Measurements from ENCODE around the gene IDH3A.

IDH3A gene

DNA sequence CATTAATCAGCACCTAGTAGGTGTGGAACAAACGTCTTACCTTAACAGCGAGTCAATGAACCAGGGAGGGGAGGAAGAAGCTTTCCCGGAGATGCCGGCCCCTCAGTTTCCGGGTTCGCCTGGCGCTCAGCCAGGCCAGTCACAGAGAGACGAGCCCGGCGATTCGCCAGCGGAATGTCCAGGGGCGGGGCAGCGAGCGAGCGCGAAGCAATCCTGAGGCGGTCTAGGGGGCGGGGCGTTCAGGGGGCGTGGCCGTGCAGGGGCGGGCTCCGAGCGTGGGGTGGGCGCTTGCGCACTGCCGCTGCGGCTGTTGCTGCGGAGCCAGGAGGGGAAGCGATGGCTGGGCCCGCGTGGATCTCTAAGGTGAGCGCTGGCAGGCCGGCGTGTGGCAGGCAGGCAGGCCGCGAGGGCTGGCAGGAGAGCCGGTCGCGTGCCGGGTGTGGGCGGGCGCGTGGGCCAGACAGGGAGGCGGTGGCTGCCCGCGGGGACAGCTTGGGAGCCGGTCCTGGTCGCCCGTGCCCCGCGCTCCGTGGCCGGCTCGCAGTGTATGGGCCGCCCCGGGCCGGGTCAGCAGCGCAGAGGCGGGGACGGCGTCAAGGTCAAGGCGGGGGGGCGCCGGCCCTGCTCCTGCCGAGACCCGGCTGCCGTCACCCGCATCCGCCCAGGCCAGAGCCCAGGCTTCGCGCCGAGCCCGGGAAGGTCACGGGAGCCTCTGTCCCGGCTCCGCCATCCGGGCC, at the start of gene IDH3A:
IDH3A (plus strand) TSS at position 295 of the 737 bp plus-strand sequence; CDS start at position 337, 42 bp downstream.
- Histone ChIP-seq H3K9me3 (ENCODE audit: control insufficient read depth in 2 of 2, low read length in 2 of 2) (no peaks in the 10 kb centered on the region), H3K4me1 (ENCODE audit: control insufficient read depth in 2 of 2, insufficient read depth in 2 of 2, low read length in 2 of 2) (peaks cover 13 to 22% of the 10 kb centered on the region in 2 donors), H3K27ac (ENCODE audit: low read depth in 2 of 2, low read length in 2 of 2) (peak within 1 kb of the TSS; percentile 78 to 88), H3K27me3 (ENCODE audit: control insufficient read depth in 2 of 2, insufficient read depth in 2 of 2, low read length in 2 of 2) (no peaks in the 10 kb centered on the region), H3K4me3 (ENCODE audit: low read length in 2 of 2) (peak within 1 kb of the TSS; percentile 77 to 85), H3K9ac (ENCODE audit: low read depth in 1 of 2, low read length in 2 of 2) (peak within 1 kb of the TSS; percentile 70 to 89), H3K36me3 (ENCODE audit: control insufficient read depth in 2 of 2, insufficient read depth in 2 of 2, low read length in 2 of 2) (peaks cover 0 to 3% of the 10 kb centered on the region in 2 donors)

DNA sequence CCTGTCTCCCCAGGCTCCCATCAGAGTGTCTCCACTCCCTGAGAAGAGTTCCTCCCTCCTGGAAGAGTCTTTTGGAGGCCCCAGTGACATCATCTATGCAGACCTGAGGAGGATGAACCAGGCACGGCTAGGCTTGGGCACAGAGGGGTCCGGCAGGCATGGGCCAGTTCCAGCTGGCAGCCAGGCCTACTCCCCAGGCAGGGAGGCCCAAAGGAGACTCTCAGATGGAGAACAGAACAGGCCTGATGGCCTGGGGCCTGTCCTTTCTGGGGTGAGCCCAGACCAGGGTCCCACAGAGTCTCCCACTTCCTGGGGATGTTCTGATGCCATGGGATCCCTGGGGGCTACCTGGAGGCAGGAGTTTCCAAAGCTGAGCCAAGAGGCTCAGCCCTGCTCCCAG, 48.3 kb upstream of the IDH3A start:
- H3K27me3 ChIP-seq (ENCODE audit: control insufficient read depth in 2 of 2, insufficient read depth in 2 of 2, low read length in 2 of 2), result no peaks in the 10 kb centered on the region
- no peaks in the 10 kb centered on the region for H3K36me3 ChIP-seq (ENCODE audit: control insufficient read depth in 2 of 2, insufficient read depth in 2 of 2, low read length in 2 of 2)
- peaks cover 0 to 10% of the 10 kb centered on the region in 2 donors for H3K4me1 ChIP-seq (ENCODE audit: control insufficient read depth in 2 of 2, insufficient read depth in 2 of 2, low read length in 2 of 2)
- H3K4me3 ChIP-seq (ENCODE audit: low read length in 2 of 2), result no peak overlapping the region
- no peak overlapping the region for H3K27ac ChIP-seq (ENCODE audit: low read depth in 2 of 2, low read length in 2 of 2)
- no peak overlapping the region for H3K9ac ChIP-seq (ENCODE audit: low read depth in 1 of 2, low read length in 2 of 2)
- H3K9me3 ChIP-seq (ENCODE audit: control insufficient read depth in 2 of 2, low read length in 2 of 2), result no peaks in the 10 kb centered on the region

DNA sequence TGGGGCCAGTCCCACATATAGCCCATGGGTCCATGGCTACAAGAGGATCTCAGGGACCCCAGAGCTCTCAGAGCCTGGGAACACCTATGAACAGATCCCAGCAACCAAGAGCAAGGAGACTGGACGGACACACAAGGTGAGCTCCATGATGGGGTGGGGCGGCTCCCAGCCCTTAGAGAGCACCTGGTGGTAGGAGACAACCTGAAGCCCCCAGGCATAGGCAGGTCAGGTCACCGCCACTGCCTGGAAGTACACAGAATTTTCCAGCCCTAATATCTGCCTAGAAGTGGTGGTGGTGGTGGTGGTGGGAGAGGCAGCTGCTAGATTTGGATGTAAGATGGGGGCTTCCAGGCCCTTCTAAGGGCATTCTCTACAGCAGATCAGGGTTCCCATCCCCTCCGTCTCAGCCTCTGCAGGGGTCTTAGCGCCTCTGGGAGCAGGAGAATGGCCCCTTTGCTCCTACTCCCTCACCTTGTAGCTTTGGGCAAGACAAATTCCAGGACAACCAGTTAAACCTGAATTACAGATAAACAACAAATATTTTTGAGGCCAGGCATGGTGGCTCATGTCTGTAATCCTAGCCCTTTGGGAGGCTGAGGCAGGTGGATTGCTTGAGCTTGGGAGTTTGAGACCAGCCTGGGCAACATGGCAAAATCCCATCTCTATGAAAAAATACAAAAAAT, 47.6 kb upstream of the IDH3A start:
- no peaks in the 10 kb centered on the region for H3K27me3 ChIP-seq (ENCODE audit: control insufficient read depth in 2 of 2, insufficient read depth in 2 of 2, low read length in 2 of 2)

DNA sequence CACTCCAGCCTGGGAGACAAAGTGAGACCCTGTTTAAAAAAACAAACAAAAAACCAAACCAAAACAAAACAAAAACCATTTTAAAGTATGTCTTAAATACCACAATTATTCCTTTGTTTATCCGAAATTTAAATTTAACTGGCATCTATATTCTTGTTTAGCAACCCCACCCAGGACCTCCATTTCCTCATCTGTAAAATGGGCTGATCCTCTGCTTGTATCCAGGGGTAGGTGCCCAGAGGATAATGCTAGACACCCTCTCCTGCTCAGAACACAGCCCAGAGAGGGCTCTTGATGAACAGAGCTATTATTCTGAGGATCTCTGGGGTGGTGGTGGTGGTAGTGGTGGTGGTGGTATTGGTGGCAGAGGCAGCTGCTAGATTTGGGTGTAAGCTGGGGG, 47.0 kb upstream of the IDH3A start:
- Histone ChIP-seq H3K27ac (ENCODE audit: low read depth in 2 of 2, low read length in 2 of 2) (no peak overlapping the region), H3K36me3 (ENCODE audit: control insufficient read depth in 2 of 2, insufficient read depth in 2 of 2, low read length in 2 of 2) (no peaks in the 10 kb centered on the region), H3K4me1 (ENCODE audit: control insufficient read depth in 2 of 2, insufficient read depth in 2 of 2, low read length in 2 of 2) (peaks cover 0 to 10% of the 10 kb centered on the region in 2 donors), H3K9ac (ENCODE audit: low read depth in 1 of 2, low read length in 2 of 2) (no peak overlapping the region), H3K27me3 (ENCODE audit: control insufficient read depth in 2 of 2, insufficient read depth in 2 of 2, low read length in 2 of 2) (no peaks in the 10 kb centered on the region), H3K4me3 (ENCODE audit: low read length in 2 of 2) (no peak overlapping the region), H3K9me3 (ENCODE audit: control insufficient read depth in 2 of 2, low read length in 2 of 2) (no peaks in the 10 kb centered on the region)

More for the DNA sequence above, 47.6 kb upstream of the IDH3A start:
- H3K4me1 ChIP-seq (ENCODE audit: control insufficient read depth in 2 of 2, insufficient read depth in 2 of 2, low read length in 2 of 2), result peaks cover 0 to 10% of the 10 kb centered on the region in 2 donors
- no peak overlapping the region for H3K27ac ChIP-seq (ENCODE audit: low read depth in 2 of 2, low read length in 2 of 2)
- no peaks in the 10 kb centered on the region for H3K9me3 ChIP-seq (ENCODE audit: control insufficient read depth in 2 of 2, low read length in 2 of 2)
- H3K9ac ChIP-seq (ENCODE audit: low read depth in 1 of 2, low read length in 2 of 2), result no peak overlapping the region
- H3K36me3 ChIP-seq (ENCODE audit: control insufficient read depth in 2 of 2, insufficient read depth in 2 of 2, low read length in 2 of 2), result no peaks in the 10 kb centered on the region
- no peak overlapping the region for H3K4me3 ChIP-seq (ENCODE audit: low read length in 2 of 2)

DNA sequence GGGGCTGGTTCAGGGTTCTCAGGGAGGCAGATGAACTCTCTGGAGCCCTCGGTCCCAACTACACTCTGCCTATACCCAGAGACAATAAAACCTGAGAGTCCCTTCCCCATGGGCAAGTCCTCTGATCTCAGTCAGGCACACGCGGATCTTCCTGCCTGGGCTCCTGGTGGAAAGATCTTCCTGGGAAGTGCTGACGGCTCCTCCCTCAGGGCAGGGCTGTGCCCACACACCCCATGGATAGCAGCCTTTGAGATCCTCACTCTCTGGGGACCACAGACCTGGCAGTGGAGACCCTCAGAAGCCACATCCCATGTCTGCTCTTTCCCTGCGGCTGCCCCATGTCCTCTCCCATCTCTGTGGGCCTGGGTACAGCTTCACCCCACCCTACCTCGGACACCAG, 46.4 kb upstream of the IDH3A start:
- peak overlapping the region in 1 of 2 donors; percentile 67 for H3K27ac ChIP-seq (ENCODE audit: low read depth in 2 of 2, low read length in 2 of 2)
- H3K27me3 ChIP-seq (ENCODE audit: control insufficient read depth in 2 of 2, insufficient read depth in 2 of 2, low read length in 2 of 2), result no peaks in the 10 kb centered on the region
- no peaks in the 10 kb centered on the region for H3K36me3 ChIP-seq (ENCODE audit: control insufficient read depth in 2 of 2, insufficient read depth in 2 of 2, low read length in 2 of 2)
- H3K9ac ChIP-seq (ENCODE audit: low read depth in 1 of 2, low read length in 2 of 2), result no peak overlapping the region
- H3K9me3 ChIP-seq (ENCODE audit: control insufficient read depth in 2 of 2, low read length in 2 of 2), result no peaks in the 10 kb centered on the region
- H3K4me1 ChIP-seq (ENCODE audit: control insufficient read depth in 2 of 2, insufficient read depth in 2 of 2, low read length in 2 of 2), result peaks cover 0 to 10% of the 10 kb centered on the region in 2 donors
- H3K4me3 ChIP-seq (ENCODE audit: low read length in 2 of 2), result no peak overlapping the region

DNA sequence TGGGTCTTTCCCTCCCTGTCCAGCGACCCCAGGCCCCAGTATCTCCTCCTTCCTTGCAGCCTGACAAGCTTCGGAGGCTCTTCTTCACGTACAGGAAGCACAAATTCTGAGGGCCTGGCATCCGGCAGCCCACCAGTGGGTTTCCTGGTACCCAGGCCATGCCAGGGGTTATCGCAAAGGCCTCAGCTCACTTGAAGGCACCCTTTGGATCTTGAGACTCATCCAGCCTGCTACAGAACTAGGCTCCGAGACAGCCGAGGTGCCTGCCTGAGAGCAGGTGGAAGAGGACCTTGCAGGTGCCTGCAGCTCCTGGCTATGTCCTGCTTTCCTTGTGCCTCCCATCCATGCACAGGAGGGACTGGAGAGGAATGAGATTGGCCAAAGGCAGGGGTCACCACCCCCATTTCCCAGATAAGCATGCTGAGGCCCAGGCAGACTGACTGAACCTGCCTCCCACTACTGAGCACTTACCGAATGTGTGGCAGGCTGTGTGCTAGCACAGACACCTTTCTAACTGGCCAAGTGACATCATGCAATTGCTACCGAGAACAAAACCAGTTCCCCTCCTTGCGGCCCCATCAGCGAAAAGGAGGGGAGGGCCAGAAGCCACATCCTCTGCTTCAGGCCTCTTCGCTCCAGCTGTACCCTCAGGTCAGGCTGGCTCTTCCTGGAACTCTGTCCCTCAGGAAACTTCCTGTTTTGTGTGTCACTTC, 45.6 kb upstream of the IDH3A start:
- Histone ChIP-seq H3K4me1 (ENCODE audit: control insufficient read depth in 2 of 2, insufficient read depth in 2 of 2, low read length in 2 of 2) (peaks cover 0 to 10% of the 10 kb centered on the region in 2 donors), H3K27me3 (ENCODE audit: control insufficient read depth in 2 of 2, insufficient read depth in 2 of 2, low read length in 2 of 2) (no peaks in the 10 kb centered on the region), H3K9me3 (ENCODE audit: control insufficient read depth in 2 of 2, low read length in 2 of 2) (no peaks in the 10 kb centered on the region), H3K27ac (ENCODE audit: low read depth in 2 of 2, low read length in 2 of 2) (peak overlapping the region in 1 of 2 donors; percentile 67), H3K4me3 (ENCODE audit: low read length in 2 of 2) (no peak overlapping the region), H3K36me3 (ENCODE audit: control insufficient read depth in 2 of 2, insufficient read depth in 2 of 2, low read length in 2 of 2) (no peaks in the 10 kb centered on the region), H3K9ac (ENCODE audit: low read depth in 1 of 2, low read length in 2 of 2) (peak overlapping the region in 1 of 2 donors; percentile 24)

DNA sequence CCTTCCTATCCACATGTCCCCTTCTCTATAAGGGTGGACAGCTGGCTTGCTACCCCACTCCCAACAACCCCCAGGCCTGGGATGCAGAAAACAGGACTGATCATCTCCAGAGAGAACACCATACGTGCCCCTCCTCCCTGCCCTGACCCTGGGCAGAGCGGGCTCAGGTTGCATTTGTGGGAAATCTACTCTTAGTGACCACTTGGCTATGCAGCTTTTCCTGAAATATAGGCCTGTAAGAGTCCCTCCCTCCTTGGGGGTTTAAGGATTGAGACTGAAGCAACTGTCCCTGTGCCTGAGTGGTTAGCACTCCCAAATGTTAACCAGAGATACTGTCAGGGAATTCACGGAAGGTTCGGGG, 45.1 kb upstream of the IDH3A start:
- Histone ChIP-seq H3K4me3 (ENCODE audit: low read length in 2 of 2) (no peak overlapping the region), H3K9me3 (ENCODE audit: control insufficient read depth in 2 of 2, low read length in 2 of 2) (no peaks in the 10 kb centered on the region), H3K27ac (ENCODE audit: low read depth in 2 of 2, low read length in 2 of 2) (peak overlapping the region in 1 of 2 donors; percentile 43), H3K36me3 (ENCODE audit: control insufficient read depth in 2 of 2, insufficient read depth in 2 of 2, low read length in 2 of 2) (no peaks in the 10 kb centered on the region), H3K4me1 (ENCODE audit: control insufficient read depth in 2 of 2, insufficient read depth in 2 of 2, low read length in 2 of 2) (peaks cover 0 to 10% of the 10 kb centered on the region in 2 donors), H3K27me3 (ENCODE audit: control insufficient read depth in 2 of 2, insufficient read depth in 2 of 2, low read length in 2 of 2) (no peaks in the 10 kb centered on the region), H3K9ac (ENCODE audit: low read depth in 1 of 2, low read length in 2 of 2) (no peak overlapping the region)

DNA sequence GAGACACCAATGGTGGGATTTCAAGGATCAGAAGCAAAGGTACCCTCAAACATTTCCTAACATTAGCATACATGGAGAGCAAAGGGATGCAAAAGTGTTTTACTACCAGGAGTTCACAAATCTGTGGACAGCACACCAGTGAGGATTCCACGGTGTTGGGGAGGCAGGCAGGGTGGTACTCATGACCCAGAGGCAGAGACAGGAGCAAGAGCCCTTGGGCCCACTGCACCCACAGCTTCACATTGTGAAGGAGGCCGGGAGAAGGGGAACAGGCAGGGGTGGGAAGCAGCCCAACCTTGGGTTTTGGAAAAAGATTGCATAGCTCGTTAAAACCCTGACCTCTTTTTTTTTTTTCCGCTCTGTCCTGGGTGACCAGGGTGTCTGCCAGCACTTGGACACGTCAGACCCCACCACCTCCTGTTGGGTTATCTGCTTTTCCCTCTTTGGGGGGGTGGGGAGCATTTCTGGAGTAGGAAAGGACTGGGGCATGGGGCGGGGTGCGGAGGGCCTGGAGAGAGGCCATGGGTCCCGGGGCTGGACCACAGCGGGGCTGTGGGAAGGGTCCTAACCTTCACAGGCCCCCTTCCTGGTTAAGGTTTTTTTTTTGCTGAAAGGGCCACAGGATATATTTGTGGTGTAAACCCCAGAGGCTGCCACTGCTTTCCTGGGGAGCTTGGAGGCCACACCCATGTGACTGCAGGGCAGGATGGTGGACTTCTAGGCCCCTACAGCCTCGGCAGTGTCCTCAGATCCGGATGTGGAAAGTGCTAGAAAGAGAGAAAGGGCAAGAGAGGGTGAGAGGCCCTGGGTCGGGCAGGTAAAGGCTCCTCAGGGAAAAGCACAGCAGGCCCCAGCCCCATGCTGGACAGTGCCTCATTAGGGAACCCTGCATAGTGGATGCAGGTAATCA, 44.3 kb upstream of the IDH3A start:
- Histone ChIP-seq H3K36me3 (ENCODE audit: control insufficient read depth in 2 of 2, insufficient read depth in 2 of 2, low read length in 2 of 2) (no peaks in the 10 kb centered on the region), H3K4me1 (ENCODE audit: control insufficient read depth in 2 of 2, insufficient read depth in 2 of 2, low read length in 2 of 2) (peaks cover 0 to 10% of the 10 kb centered on the region in 2 donors), H3K4me3 (ENCODE audit: low read length in 2 of 2) (no peak overlapping the region), H3K27me3 (ENCODE audit: control insufficient read depth in 2 of 2, insufficient read depth in 2 of 2, low read length in 2 of 2) (no peaks in the 10 kb centered on the region), H3K9ac (ENCODE audit: low read depth in 1 of 2, low read length in 2 of 2) (no peak overlapping the region), H3K9me3 (ENCODE audit: control insufficient read depth in 2 of 2, low read length in 2 of 2) (no peaks in the 10 kb centered on the region), H3K27ac (ENCODE audit: low read depth in 2 of 2, low read length in 2 of 2) (peak overlapping the region in 1 of 2 donors; percentile 43)

DNA sequence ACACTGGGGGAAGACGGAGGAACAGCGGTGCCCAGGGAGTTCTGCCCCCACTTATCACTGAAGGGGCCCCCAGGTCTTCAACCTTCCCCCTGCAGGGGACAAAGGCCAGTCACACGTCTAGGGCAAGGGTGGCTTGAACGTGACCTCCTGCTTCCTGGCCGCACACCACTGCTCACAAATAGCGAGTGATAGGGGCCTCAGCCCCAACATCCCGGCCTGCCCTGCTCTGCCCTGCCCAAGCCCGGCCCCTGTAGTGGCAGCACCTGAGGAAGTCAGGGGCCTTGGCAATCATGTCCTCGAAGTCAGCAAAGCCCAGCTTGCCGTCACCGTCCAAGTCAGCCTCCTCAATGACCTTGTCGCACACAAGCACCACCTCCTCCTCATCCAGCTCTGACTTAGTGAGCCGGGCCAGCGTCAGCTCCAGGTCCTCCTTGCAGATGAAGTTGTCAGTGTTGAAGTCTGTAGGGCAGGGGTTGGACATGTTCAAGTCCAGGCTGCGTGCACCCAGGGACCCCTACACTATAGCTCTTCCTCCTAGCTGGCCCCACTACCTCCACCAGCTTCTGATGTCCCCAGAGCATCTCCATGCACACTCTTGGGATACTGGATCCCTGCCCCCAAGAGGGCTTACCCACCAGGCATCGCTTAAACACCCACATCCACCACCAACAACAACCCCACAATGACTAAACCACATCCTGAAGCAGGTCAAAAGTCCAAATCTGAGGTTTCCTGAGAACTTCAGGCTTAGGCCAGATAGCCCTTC, 43.5 kb upstream of the IDH3A start:
- Histone ChIP-seq H3K27me3 (ENCODE audit: control insufficient read depth in 2 of 2, insufficient read depth in 2 of 2, low read length in 2 of 2) (no peaks in the 10 kb centered on the region), H3K9ac (ENCODE audit: low read depth in 1 of 2, low read length in 2 of 2) (no peak overlapping the region), H3K4me3 (ENCODE audit: low read length in 2 of 2) (no peak overlapping the region), H3K36me3 (ENCODE audit: control insufficient read depth in 2 of 2, insufficient read depth in 2 of 2, low read length in 2 of 2) (no peaks in the 10 kb centered on the region), H3K9me3 (ENCODE audit: control insufficient read depth in 2 of 2, low read length in 2 of 2) (no peaks in the 10 kb centered on the region), H3K4me1 (ENCODE audit: control insufficient read depth in 2 of 2, insufficient read depth in 2 of 2, low read length in 2 of 2) (peaks cover 0 to 10% of the 10 kb centered on the region in 2 donors), H3K27ac (ENCODE audit: low read depth in 2 of 2, low read length in 2 of 2) (no peak overlapping the region)

All from mucosa of rectum (tissue), 2 donors.